LNCaP clone FGC (cell line): ENCODE results near the gene CDC42EP4.

ENCODE experiments used
- DNase-seq: peaks from one replicate; pipeline ENCODE4 v3.0.0-alpha.2; 2011; ENCODE audit warnings: low read depth
- H3K4me3 ChIP-seq: 2 replicates; pipeline ENCODE4 v1.5.1; 2011; ENCODE audit warnings: mild to moderate bottlenecking, low read depth, low read length, control low read depth
- TF ChIP-seq, protein P1 (sequence below): IDR thresholded peaks from 2 replicates; pipeline ENCODE4 v1.5.1; 2012; ENCODE audit warnings: mild to moderate bottlenecking; ENCODE audit not compliant: control insufficient read depth, insufficient read depth; ENCODE audit errors: extremely low read depth

The CDC42EP4 gene

DNA sequence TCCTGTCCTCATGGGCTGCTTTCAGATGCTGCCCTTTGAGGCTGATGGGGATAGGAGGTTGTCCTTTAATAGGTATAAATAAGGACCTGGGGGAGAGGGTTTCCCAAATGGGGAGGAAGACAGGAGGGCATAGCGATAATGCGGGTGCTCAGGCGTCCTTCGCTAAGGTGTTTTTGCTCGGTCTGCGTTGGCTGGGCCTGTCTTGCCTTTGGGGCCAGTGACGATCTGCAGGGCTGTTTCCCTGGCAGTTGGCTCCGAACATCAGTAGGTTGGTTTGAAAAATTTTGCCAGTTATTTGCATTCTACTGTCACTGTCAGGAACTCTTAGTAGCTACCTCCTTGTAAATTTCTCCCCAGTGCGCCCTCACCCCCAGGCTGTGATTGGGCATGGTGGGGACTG, 37.8 kb upstream of the CDC42EP4 start:
- H3K4me3 ChIP-seq = no peak overlapping the region
- TF ChIP-seq, protein P1, sequence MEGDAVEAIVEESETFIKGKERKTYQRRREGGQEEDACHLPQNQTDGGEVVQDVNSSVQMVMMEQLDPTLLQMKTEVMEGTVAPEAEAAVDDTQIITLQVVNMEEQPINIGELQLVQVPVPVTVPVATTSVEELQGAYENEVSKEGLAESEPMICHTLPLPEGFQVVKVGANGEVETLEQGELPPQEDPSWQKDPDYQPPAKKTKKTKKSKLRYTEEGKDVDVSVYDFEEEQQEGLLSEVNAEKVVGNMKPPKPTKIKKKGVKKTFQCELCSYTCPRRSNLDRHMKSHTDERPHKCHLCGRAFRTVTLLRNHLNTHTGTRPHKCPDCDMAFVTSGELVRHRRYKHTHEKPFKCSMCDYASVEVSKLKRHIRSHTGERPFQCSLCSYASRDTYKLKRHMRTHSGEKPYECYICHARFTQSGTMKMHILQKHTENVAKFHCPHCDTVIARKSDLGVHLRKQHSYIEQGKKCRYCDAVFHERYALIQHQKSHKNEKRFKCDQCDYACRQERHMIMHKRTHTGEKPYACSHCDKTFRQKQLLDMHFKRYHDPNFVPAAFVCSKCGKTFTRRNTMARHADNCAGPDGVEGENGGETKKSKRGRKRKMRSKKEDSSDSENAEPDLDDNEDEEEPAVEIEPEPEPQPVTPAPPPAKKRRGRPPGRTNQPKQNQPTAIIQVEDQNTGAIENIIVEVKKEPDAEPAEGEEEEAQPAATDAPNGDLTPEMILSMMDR = no peak
- no peak for DNase-seq

DNA sequence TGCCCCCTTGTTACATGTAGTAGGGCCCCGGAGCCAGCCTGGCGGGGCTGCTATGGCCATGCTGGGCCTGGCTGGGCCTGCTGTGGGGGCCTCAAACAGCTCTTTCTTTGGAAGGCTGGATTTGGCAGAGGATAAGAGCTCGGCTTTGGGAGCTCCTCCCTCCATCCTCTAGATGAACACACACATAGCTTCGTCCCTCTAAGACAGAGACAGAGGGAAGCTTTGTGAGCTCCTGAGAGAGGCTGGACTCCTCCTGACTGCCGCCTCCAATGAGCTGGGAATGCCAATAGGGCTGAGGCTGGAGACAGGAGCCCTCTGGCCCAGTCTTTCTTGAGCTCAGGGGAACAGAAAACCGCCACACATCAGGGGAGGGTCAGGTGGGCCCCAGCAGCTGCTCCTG, 37.3 kb upstream of the CDC42EP4 start:
- DNase-seq = no peak
- TF ChIP-seq, protein P1 = no peak
- no peak overlapping the region for H3K4me3 ChIP-seq

DNA sequence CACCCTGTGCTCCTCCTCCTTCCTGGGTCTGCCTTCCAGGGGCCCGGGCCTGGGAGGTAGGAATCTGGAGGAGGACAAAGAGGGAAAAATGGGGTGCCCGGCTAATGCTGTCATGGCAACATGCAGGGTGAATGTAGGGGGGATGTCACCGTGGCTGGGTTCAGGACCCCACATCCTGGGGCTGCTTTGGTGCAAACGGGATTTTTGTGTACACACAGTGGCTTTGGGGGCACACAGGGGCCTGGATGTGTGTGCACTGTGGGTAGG, 37.0 kb upstream of the CDC42EP4 start:
- no peak overlapping the region for H3K4me3 ChIP-seq
- TF ChIP-seq, protein P1 = no peak
- DNase-seq = no peak

DNA sequence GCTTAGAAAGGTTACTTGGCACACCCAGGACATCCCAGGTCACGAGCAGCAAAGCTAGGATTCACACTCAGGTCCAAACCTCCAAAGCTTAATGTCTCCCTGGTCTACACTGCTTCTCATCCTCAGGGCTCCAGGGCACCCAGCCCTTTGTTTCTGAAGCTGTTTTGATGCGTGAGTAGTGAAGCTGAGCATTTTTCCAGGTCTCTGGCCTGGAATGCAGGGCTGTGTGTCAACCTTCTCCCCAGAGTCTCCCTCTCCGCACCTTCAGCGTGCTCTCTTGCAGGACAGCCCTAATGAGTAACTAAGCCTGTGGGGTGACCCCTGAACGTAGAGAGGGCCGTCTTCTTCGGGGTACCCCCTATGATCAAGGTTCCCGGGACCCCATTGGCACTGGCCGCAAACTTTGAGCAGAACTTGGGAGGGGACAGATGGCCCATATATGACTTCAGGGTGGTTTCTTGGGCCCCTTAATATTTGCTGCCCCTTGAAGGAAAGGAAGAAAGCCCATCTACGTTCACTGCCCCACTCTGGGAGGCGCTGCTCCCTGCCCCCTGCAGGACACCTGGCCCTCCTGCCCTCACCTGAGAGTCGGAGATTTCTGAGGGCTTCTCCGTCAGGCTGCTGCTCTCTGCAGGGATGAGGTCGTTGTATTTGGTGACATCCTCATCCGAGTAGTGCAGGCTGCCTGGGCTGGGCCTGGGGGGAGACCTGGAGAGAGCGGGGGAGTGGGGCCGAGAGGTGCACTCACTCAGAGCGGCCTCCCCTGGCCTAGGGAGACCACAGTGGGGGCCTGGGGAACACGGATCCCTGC, 36.4 kb upstream of the CDC42EP4 start:
- no peak overlapping the region for H3K4me3 ChIP-seq
- DNase-seq = no peak
- TF ChIP-seq, protein P1 = no peak

DNA sequence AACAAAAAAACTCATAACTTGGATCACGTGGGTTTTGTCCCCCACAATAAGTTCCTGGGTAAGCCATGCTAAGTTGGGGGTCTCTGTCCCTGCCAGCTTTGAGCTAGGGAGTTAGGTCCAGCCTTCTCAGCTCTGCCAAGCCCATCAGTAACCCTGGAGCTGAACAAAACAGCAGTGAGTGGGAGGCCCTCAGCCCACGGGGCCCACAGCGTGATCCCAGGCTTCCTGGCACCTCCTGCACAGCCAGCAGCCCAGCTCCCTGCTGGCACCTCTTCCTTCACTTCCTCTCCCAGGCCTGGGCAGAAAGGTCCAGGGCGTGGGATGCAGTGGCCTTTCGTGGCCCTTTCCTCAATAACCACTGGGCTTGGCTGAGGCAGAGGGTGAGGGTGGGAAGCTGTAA, 35.5 kb upstream of the CDC42EP4 start:
- no peak for DNase-seq
- no peak overlapping the region for H3K4me3 ChIP-seq
- TF ChIP-seq, protein P1 = no peak

DNA sequence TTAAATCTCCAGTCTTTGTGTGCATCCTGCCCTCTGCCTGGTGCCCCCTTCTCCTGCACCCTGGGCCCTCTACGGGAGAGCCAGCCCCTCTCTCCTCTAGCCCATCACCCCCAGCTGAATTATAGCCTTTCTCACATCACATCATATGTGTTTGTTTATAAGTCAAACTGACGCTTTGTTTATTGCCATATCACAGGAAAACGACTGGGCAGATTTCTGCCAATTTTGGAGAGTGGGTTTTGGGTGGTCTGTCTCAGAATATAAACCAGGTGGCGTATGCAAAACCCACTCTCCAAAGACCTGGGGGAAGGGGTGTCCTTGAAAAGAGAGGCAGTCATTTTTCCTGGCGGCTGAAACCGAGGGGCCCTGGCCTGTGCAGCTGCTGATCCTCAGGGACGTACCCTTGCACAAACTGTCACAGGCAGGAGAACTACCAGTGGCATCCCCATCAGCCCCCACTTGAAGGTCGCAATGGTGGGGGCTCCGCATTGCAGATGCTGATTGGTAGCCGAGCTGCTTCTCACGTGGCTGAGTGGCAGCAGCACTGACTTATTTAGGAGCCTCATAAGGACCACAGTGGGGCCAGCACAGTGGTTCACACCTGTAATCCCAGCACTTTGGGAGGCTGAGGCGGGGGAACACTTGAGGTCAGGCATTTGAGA, 34.8 kb upstream of the CDC42EP4 start:
- no peak overlapping the region for H3K4me3 ChIP-seq
- TF ChIP-seq, protein P1 = no peak
- DNase-seq = no peak
